Activated naive CD4-positive, alpha-beta T cell treated with anti-CD3 and anti-CD28 coated beads, Interleukin-2, amount 50 U/mL, for 16 hours (primary cell): ENCODE data around the gene APOB.

Source experiments
- DNase-seq: peaks from one replicate; pipeline ENCODE4 v3.0.0-alpha.2; 2020

APOB gene

DNA sequence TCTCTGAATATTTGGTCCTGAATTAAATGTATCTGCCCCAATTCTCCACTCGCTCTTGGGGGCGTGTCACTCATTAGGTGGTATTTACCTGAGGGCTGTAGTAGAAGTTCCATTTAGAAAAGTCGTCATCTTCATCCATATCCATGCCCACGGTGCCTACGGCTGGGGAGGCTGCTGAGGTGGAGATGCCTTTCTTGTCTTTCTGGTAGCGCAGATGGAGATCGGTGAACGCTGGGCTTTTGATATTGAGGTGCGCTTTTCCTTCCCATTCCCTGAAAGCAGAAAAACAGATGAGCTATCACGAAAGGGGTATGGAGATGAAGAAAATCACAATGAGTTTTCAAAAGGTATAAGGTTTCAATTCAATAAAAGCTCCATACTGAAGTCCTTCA is 39.7 kb downstream of the APOB start:
- no peak for DNase-seq

- no peak for DNase-seq
Observed at GRCh38 chr2:21003572-21004180, 40.2 kb downstream of the APOB start.

DNA sequence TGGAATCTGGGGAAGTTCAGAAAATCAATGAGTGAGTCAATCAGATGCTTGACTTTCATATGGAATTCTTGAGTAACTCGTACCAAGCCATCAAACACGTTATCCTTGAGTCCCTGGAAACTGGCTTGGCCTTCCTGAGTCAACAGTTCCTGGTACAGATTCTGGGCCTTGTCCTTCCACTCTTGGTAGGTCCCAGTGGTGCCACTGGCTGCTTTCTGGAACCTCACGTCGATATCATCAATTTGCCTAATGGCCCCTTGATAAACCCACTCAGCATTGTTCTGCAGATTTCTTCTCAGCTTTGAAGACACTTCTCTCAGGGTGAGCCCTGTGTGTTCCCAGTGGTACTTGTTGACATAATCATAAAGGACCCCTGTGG is 41.1 kb downstream of the APOB start:
- no peak for DNase-seq

- no peak for DNase-seq
Observed at GRCh38 chr2:21001988-21002813, 41.7 kb downstream of the APOB start.

DNA sequence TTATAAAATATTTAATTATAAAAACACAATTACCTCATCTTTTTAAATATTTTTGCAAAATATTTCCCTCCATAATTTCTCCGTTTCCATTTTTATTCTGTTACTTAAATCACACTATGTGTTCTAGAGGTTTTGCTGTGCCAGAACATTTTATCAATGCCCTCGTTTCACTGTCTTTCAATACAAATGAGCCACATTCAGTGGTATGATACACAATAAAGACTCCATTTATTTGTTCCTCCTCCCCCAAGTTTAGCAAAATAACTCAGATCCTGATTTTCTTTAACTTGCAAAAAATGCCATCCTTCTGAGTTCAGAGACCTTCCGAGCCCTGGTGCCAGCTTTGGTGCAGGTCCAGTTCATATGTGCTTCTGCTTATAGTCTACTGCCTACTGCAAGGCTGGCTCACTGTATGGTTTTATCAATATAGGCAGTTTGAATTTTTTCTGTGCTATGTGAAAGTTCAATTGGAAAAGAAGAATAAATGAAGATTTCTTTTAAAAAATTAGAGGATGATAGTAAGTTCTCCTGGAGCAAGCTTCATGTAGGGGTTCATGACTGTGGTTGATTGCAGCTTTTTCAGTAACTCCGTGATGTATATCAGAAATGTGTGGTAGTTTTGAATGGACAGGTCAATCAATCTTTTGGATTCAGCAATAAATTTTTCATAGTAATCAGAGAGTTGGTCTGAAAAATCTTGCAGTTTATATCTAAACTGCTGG is 42.5 kb downstream of the APOB start:
- no peak for DNase-seq

GRCh38 chr2:20999906-21000645 is 43.8 kb downstream of the APOB start:
- no peak for DNase-seq

DNA sequence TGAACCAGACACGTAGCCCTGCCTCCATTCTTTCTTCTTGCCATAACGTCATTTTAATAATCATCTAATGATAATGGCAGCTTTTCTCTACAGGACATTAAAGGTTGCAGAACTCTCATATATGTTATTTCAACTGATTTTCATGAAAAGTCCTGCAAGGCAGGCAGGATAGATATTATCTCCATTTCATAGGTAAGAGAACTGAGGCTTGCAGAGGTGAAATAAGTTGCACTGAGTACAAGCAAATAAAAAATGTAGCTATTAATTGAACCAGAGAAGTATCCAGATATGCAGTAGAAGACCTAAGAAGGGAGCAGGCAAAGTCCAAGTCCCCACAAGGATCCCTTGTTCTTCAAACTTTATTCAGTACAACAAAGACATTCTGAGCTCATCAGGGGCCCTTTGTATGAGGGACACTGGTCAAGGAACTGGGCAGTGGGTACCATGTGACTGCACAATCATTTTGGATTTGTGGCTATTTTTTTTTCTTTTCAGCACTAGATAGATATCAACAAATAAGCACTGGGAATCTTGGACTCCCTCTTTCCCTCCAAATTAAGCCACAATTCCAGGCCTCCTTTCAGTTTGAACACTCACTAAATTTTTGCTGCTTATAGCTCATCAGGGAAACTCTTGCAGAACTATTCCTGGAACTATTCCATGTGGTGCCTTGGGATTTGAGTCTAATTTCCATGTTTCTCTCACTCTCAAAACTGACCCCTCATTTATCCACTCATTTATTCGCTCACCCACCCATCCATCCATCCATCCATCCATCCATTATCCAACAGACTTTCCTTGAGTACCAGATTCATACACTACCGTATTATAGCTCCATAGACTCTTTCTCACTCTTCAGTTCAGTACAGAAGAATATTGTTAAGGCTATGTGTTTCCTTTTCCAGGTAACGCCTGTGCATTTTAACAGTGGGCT is 44.6 kb downstream of the APOB start:
- DNase-seq: no peak

- no peak for DNase-seq
Observed at GRCh38 chr2:20997953-20998722, 45.7 kb downstream of the APOB start.

GRCh38 chr2:20994130-20994529 is 49.7 kb downstream of the APOB start:
- DNase-seq: no peak

DNA sequence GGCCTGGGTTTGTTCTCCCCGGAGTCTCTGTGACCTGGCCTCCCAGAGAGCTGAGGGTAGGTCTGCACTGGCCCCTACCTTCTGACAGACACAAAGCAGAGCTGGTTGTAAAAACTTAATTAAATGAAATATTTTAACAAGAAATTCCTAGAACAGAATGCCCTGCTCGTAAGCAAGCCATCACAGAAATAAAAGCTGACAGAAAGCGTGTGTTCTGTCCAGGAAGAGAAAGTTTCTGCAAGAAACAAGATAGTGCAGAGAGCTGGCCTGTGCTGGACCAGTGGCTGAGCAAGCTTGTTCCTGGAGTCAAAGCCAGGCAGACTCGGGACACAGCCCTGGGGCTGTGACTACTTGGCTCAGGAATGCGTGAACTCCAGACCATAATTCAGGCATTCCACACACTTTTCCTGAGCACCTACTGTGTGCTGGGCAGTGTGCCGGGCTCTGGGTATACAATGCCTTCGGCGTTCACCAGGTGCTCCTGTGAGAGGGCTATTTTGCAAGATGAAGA is 51.6 kb downstream of the APOB start:
- no peak for DNase-seq

DNA sequence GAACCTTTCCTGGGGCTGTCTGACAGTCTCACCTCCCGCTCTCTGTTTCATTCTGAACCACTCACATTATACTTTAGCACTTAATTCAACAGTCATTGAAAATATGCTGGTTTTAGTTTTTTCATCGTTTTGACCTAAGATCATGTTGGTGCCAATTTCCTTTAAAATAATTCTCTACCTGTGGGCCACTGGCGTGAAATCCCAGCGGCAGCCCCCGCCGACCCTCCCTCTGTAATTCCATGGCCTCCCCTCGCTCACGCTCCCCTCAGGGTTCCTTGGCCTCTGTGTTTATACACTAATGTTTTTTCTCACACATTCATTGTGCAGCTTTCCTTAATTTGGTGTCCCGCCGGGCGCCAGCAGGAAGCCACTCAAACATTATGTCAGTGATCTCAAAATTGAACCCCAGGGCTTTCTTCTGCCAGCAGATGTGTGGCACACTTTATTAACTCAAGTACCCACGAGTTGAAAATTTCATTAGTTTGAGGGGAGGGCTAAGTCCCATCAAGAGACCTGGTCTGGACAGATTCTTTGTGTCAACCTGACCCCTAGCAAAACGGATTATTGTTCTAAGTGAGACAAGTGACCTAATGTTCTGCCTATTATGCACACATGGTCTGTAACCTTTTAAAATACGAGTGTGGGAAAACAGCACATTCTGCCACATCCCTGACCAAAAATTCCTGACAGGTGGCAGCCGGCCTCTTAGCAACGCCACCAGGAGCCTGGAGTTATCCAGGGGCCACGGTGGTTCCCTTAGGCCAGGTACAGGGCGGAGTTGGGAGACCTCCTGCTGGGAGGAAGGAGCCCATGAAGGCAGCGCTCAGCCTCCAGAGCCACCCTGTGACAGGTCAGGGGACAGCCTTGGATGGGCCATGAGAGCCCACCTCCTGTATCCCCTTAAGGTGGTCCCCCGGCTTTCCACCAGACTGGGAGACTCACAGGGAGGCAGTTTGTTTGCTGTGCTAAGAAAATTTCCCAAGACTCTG is 53.1 kb downstream of the APOB start:
- DNase-seq: no peak

DNA sequence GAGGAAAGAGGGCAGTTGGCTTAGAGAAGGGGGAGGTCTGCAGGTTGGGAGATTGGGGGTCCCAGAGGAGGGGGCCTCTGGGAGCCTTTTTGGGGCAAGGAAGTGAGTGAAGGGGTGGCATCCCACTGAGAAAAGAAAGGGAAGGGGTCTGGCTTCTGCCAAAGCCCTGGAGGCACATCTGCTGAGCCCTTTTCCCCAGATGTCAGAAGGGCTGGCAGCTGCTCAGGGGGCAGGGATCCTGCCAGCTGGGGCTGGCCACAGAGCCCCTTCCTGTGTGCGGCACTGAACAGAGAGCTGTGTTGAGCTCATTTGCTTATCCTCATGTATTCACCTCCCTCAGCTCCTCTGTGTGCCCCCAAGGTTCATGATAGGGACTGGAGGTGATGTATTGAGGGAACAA is 54.5 kb downstream of the APOB start:
- no peak for DNase-seq

GRCh38 chr2:20988905-20989304 is 55.0 kb downstream of the APOB start:
- no peak for DNase-seq

GRCh38 chr2:20986024-20986939 is 57.6 kb downstream of the APOB start:
- DNase-seq: no peak

GRCh38 chr2:20985062-20985461 is 58.8 kb downstream of the APOB start:
- DNase-seq: no peak

DNA sequence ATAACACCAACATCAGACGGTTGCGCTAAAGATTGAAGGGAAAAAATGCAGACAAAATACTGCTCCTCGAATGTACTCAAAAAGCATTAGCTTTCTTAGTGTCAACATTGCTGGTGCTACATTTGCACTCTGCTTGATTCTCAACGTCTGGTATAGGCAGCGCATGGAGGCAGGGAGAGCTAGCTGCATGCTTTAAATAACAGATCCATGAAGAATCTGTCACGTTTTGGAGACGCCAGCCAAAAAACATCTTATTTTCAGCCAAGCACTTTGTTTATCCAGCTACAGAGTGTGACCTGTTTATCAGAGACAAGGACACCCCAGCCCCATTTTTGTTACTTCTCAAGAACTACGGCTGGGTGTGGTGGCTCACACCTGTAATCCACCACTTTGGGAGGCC is 59.5 kb downstream of the APOB start:
- no peak for DNase-seq

DNA sequence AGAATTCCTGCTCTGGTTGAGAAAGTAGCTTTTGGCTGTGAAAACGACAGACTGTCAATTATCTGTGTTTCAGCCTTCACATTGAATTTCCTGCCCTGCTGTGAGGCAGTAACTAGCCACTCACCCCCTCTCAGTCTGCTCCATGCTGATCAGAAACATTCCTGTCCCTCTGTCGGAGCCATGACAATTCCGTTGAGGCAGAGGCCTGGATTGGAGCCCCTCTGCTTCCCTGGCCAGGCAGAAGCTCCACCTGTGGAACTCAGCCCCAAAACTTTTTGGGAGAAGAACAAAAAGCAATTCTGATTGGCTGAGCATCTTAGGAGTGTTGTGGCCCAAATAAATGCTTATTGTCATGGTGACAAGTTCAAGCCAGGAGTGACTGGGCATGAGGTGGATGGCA is 60.0 kb downstream of the APOB start:
- no peak for DNase-seq

GRCh38 chr2:20982861-20983260 is 61.0 kb downstream of the APOB start:
- DNase-seq: no peak
